MM.1S (cell line): ENCODE results near the gene EXO1.

Experiments
- DNase-seq: peaks from one replicate; pipeline ENCODE4 v3.0.0-alpha.2; 2015
- H2AFZ ChIP-seq: fragments of 300-600 bp; sonication (generic); 2 replicates; pipeline ENCODE4 v1.6.0; 2016; ENCODE audit warnings: antibody characterized with exemption, low read length
- H3F3A ChIP-seq: fragments of 300-600 bp; sonication (generic); 2 replicates; pipeline ENCODE4 v1.6.1; 2016; ENCODE audit warnings: mild to moderate bottlenecking, antibody characterized with exemption, low read length, moderate library complexity, mixed read lengths; ENCODE audit not compliant: insufficient read depth
- H3K27ac ChIP-seq: fragments of 300-600 bp; sonication (generic); 2 replicates; pipeline ENCODE4 v1.5.1; 2016; ENCODE audit warnings: mild to moderate bottlenecking, low read length
- H3K27me3 ChIP-seq: fragments of 300-600 bp; sonication (generic); replicated peaks from 2 replicates; pipeline ENCODE4 v1.6.0; 2016; ENCODE audit warnings: low read length; ENCODE audit not compliant: insufficient read depth
- H3K36me3 ChIP-seq: fragments of 300-600 bp; sonication (generic); replicated peaks from 2 replicates; pipeline ENCODE4 v1.6.1; 2016; ENCODE audit warnings: mild to moderate bottlenecking, low read length, mixed read lengths; ENCODE audit not compliant: insufficient read depth
- H3K4me1 ChIP-seq: fragments of 300-600 bp; sonication (generic); 2 replicates; pipeline ENCODE4 v1.6.1; 2016; ENCODE audit warnings: low read length, mixed read lengths
- H3K4me2 ChIP-seq: fragments of 300-600 bp; sonication (generic); 2 replicates; pipeline ENCODE4 v1.6.0; 2016; ENCODE audit warnings: low read depth, low read length
- H3K4me3 ChIP-seq: fragments of 300-600 bp; sonication (generic); 2 replicates; pipeline ENCODE4 v1.5.1; 2016; ENCODE audit warnings: low read length, mixed read lengths
- H3K79me2 ChIP-seq: fragments of 300-600 bp; sonication (generic); 2 replicates; pipeline ENCODE4 v1.6.1; 2016; ENCODE audit warnings: mixed run types, low read length, mixed read lengths
- H3K9ac ChIP-seq: fragments of 300-600 bp; sonication (generic); 2 replicates; pipeline ENCODE4 v1.6.1; 2016; ENCODE audit warnings: low read length, mixed read lengths
- H3K9me2 ChIP-seq: fragments of 300-600 bp; sonication (generic); replicated peaks from 2 replicates; pipeline ENCODE4 v1.6.1; 2016; ENCODE audit warnings: mild to moderate bottlenecking, low read length, mixed read lengths; ENCODE audit not compliant: insufficient read depth
- H3K9me3 ChIP-seq: fragments of 300-600 bp; sonication (generic); replicated peaks from 2 replicates; pipeline ENCODE4 v1.6.1; 2016; ENCODE audit warnings: mild to moderate bottlenecking, low read length, mixed read lengths; ENCODE audit not compliant: insufficient read depth
- H4K20me1 ChIP-seq: fragments of 300-600 bp; sonication (generic); 2 replicates; pipeline ENCODE4 v1.6.1; 2016; ENCODE audit warnings: mild to moderate bottlenecking, low read length, moderate library complexity, mixed read lengths; ENCODE audit not compliant: insufficient read depth
- CTCF ChIP-seq: fragments of 300-600 bp; sonication (generic); IDR thresholded peaks from 2 replicates; pipeline ENCODE4 v1.5.1; 2016; ENCODE audit warnings: antibody characterized with exemption, low read length, mixed read lengths
- EZH2 ChIP-seq: fragments of 300-600 bp; sonication (generic); optimal IDR thresholded peaks from 2 replicates; pipeline ENCODE3; 2017; ENCODE audit warnings: low read depth, mild to moderate bottlenecking, antibody characterized with exemption, low read length, mixed read lengths
- EZH2phosphoT487 ChIP-seq: fragments of 300-600 bp; sonication (generic); IDR thresholded peaks from 2 replicates; pipeline ENCODE4 v1.6.1; 2018; ENCODE audit warnings: antibody characterized with exemption, low read length

Gene EXO1

GRCh38 chr1:241837901-241838300, 10.1 kb upstream of the EXO1 start:
- H3K79me2 ChIP-seq, result no peaks in the 10 kb centered on the region
- no peak overlapping the region for H2AFZ ChIP-seq
- no peaks in the 10 kb centered on the region for H3K9me3 ChIP-seq
- no peaks in the 10 kb centered on the region for H4K20me1 ChIP-seq
- H3K27me3 ChIP-seq, result no peaks in the 10 kb centered on the region
- no peak overlapping the region for H3K9ac ChIP-seq
- no peaks in the 10 kb centered on the region for H3F3A ChIP-seq
- H3K27ac ChIP-seq, result no peak overlapping the region
- no peak for TF ChIP-seq CTCF
- H3K4me2 ChIP-seq, result no peak overlapping the region
- no peaks in the 10 kb centered on the region for H3K9me2 ChIP-seq
- no peak overlapping the region for H3K4me3 ChIP-seq
- DNase-seq, result no peak
- H3K36me3 ChIP-seq, result no peaks in the 10 kb centered on the region
- peaks cover 17% of the 10 kb centered on the region for H3K4me1 ChIP-seq

GRCh38 chr1:241838897-241839296, 9.1 kb upstream of the EXO1 start:
- no peak for TF ChIP-seq EZH2phosphoT487
- TF ChIP-seq EZH2, result no peak
- no peak for TF ChIP-seq CTCF
- no peak overlapping the region for H3K27ac ChIP-seq

GRCh38 chr1:241839369-241839979, 8.5 kb upstream of the EXO1 start:
- Histone ChIP-seq H3K9me2 (no peaks in the 10 kb centered on the region), H3K4me2 (peak overlapping the region; percentile 52), H2AFZ (peak overlapping the region; percentile 24), H3F3A (no peaks in the 10 kb centered on the region), H3K27me3 (no peaks in the 10 kb centered on the region), H3K79me2 (no peaks in the 10 kb centered on the region), H3K36me3 (no peaks in the 10 kb centered on the region), H3K9ac (no peak overlapping the region), H3K9me3 (no peaks in the 10 kb centered on the region), H4K20me1 (no peaks in the 10 kb centered on the region), H3K4me1 (peaks cover 17% of the 10 kb centered on the region), H3K27ac (no peak overlapping the region), H3K4me3 (no peak overlapping the region)
- TF ChIP-seq EZH2phosphoT487, result no peak
- TF ChIP-seq EZH2, result no peak
- no peak for TF ChIP-seq CTCF
- DNase-seq, result peak; percentile 64

More at GRCh38 chr1:241838897-241839296, 9.1 kb upstream of the EXO1 start:
- H3K4me2 ChIP-seq, result no peak overlapping the region
- no peak overlapping the region for H3K9ac ChIP-seq
- H2AFZ ChIP-seq, result no peak overlapping the region
- no peaks in the 10 kb centered on the region for H3F3A ChIP-seq
- H3K36me3 ChIP-seq, result no peaks in the 10 kb centered on the region
- H3K9me2 ChIP-seq, result no peaks in the 10 kb centered on the region
- H3K4me1 ChIP-seq, result peaks cover 17% of the 10 kb centered on the region
- no peaks in the 10 kb centered on the region for H3K9me3 ChIP-seq
- no peaks in the 10 kb centered on the region for H3K27me3 ChIP-seq
- no peak overlapping the region for H3K4me3 ChIP-seq
- H4K20me1 ChIP-seq, result no peaks in the 10 kb centered on the region
- no peak for DNase-seq
- no peaks in the 10 kb centered on the region for H3K79me2 ChIP-seq
